A673 (cell line): Measurements from ENCODE around the gene RASGRP2. TPM values are rescaled to one million over a fixed set of nuclear protein-coding genes. Genes with fewer than 3 reads are reported as not detected.
A peak's percentile ranks its signal among the peaks of the same experiment; 100 is the strongest.

Experiments
- Bru-seq: library from RNA; stranded (reverse); fragments of 400-500 nt; gene quantifications from one replicate; lab custom pipeline; 2021; lab: Mats Ljungman, UMichigan
- BruChase-seq, 2 experiments: library from RNA; stranded (reverse); fragments of 400-500 nt; gene quantifications; one replicate each; lab custom pipeline; 2021; lab: Mats Ljungman, UMichigan
- BruUV-seq: library from RNA; stranded (reverse); fragments of 400-500 nt; replicated peaks from 2 replicates; lab custom pipeline; 2021; lab: Mats Ljungman, UMichigan
- CTCF ChIA-PET: fragments of 300-600 bp; sonication (Branson Sonifier 250); formaldehyde crosslinking; loops from one replicate; lab custom pipeline; 2022; ENCODE audit warnings: antibody characterized with exemption; lab: Charles Lee
- POLR2A ChIA-PET: fragments of 300-600 bp; sonication (Branson Sonifier 250); formaldehyde crosslinking; loops from one replicate; lab custom pipeline; 2022; ENCODE audit warnings: antibody characterized with exemption; ENCODE audit not compliant: low non-redundant PET; lab: Charles Lee
- DNase-seq: peaks from one replicate; pipeline ENCODE4 v3.0.0-alpha.2; 2015; ENCODE audit warnings: low spot score
- H3K27ac ChIP-seq: fragments of 200-600 bp; sonication (generic); 2 replicates; pipeline ENCODE4 v1.5.1; 2016; ENCODE audit warnings: mixed run types, low read depth, mild to moderate bottlenecking, mixed read lengths, antibody characterized with exemption, low read length; ENCODE audit not compliant: poor library complexity, severe bottlenecking
- H3K27me3 ChIP-seq: fragments of 200-600 bp; sonication (generic); replicated peaks from 2 replicates; pipeline ENCODE4 v1.6.1; 2017; ENCODE audit warnings: mixed run types, low read depth, mild to moderate bottlenecking, mixed read lengths, antibody characterized with exemption, low read length; ENCODE audit not compliant: insufficient read depth, poor library complexity
- H3K36me3 ChIP-seq: fragments of 200-600 bp; sonication (generic); 2 replicates; pipeline ENCODE4 v1.6.1; 2016; ENCODE audit warnings: mixed run types, mild to moderate bottlenecking, mixed read lengths, antibody characterized with exemption, low read length; ENCODE audit not compliant: insufficient read depth, poor library complexity, severe bottlenecking
- H3K4me1 ChIP-seq: fragments of 200-600 bp; sonication (generic); 2 replicates; pipeline ENCODE4 v1.6.1; 2017; ENCODE audit warnings: mixed run types, mild to moderate bottlenecking, mixed read lengths, antibody characterized with exemption, low read length; ENCODE audit not compliant: insufficient read depth, poor library complexity, severe bottlenecking
- H3K4me3 ChIP-seq: fragments of 200-600 bp; sonication (generic); 2 replicates; pipeline ENCODE4 v1.5.1; 2016; ENCODE audit warnings: low read depth, mixed run types, mild to moderate bottlenecking, mixed read lengths, low read length; ENCODE audit not compliant: poor library complexity, severe bottlenecking
- H3K9me3 ChIP-seq: fragments of 200-600 bp; sonication (generic); 2 replicates; pipeline ENCODE4 v1.6.1; 2016; ENCODE audit warnings: mixed run types, low read depth, mild to moderate bottlenecking, mixed read lengths, antibody characterized with exemption, low read length; ENCODE audit not compliant: poor library complexity, severe bottlenecking
- CTCF ChIP-seq: fragments of 300-800, 200-600 bp; sonication (generic); conservative IDR thresholded peaks from 2 replicates; pipeline ENCODE4 v1.5.1; 2017; ENCODE audit warnings: low read depth, mild to moderate bottlenecking, antibody characterized with exemption, low read length, moderate library complexity, mixed read lengths
- EZH2 ChIP-seq: fragments of 200-600 bp; sonication (generic); IDR thresholded peaks from 2 replicates; pipeline ENCODE4 v1.6.1; 2017; ENCODE audit warnings: borderline replicate concordance, low read depth, mild to moderate bottlenecking, mixed read lengths, antibody characterized with exemption, low read length; ENCODE audit not compliant: poor library complexity, severe bottlenecking
- intact Hi-C: fragments of 100-400 bp; cut with micrococcal nuclease; formaldehyde crosslinking; loops from one replicate; pipeline ENCODE4 v1.10.0; 2022; ENCODE audit not compliant: unreplicated experiment
- long read RNA-seq: library from polyadenylated mRNA; stranded (forward); transcript quantifications from one replicate; pipeline ENCODE4 v2.0.0, GENCODE V29; 2022
- total RNA-seq: library from RNA; stranded (reverse); gene quantifications from 2 replicates; pipeline ENCODE4 v1.2.3, GENCODE V29; 2021

RASGRP2 gene
- total RNA-seq (2.0 and 3.5 TPM in 2 replicates), Bru-seq, nascent RNA (percentile 18 among the genes with signal in this experiment), BruChase-seq, experiment 1, labeled RNA remaining after a 2-hour chase (percentile 22 among the genes with signal in this experiment), BruChase-seq, experiment 2, labeled RNA remaining after a 6-hour chase (percentile 21 among the genes with signal in this experiment)
- long read RNA-seq, partial matches to known transcripts, result 0 of 3 reads
- long read RNA-seq, other reads (novel, unspliced or antisense), result 2 of 3 reads

GRCh38 chr11:64743591-64744543 is at the start of gene RASGRP2:
TSS of gene RASGRP2 (minus strand) at chr11:64744142. CDS start at chr11:64742866, 1,276 bp downstream.
- DNase-seq, result no peak
- no peaks in the 10 kb centered on the region for H3K9me3 ChIP-seq
- intact Hi-C loops, result loop anchor here (2.0 kb wide), 1 partner anchor 55 kb away; no protein-coding TSS in a partner anchor
- TF ChIP-seq CTCF, result peak; percentile 70
- TF ChIP-seq EZH2, result no peak
- ChIA-PET CTCF (interaction anchor here (0.6 kb wide), 1 partner anchor 227 kb away, joined by 3 read pairs; no protein-coding TSS in a partner anchor), POLR2A (interaction anchor here (0.6 kb wide), 1 partner anchor 29 kb away, joined by 5 read pairs; no protein-coding TSS in a partner anchor)
- no TSS peak for BruUV-seq
- H3K27me3 ChIP-seq, result peaks cover 27% of the 10 kb centered on the region
- H3K36me3 ChIP-seq, result no peaks in the 10 kb centered on the region
- H3K27ac ChIP-seq, result no peak within 1 kb of the TSS
- H3K4me3 ChIP-seq, result peak within 1 kb of the TSS; percentile 58
- peaks cover 27% of the 10 kb centered on the region for H3K4me1 ChIP-seq

GRCh38 chr11:64792482-64792881 is 48.5 kb upstream of the RASGRP2 start:
- Histone ChIP-seq H3K36me3 (peaks cover 11% of the 10 kb centered on the region), H3K4me3 (no peak overlapping the region), H3K27me3 (no peaks in the 10 kb centered on the region), H3K4me1 (no peaks in the 10 kb centered on the region), H3K27ac (no peak overlapping the region), H3K9me3 (no peaks in the 10 kb centered on the region)
- intact Hi-C loops, result no loop called here
- no TSS peak for BruUV-seq
- CTCF ChIA-PET, result no interaction called here
- POLR2A ChIA-PET, result no interaction called here
- no peak for TF ChIP-seq EZH2
- TF ChIP-seq CTCF, result no peak
- DNase-seq, result no peak

GRCh38 chr11:64791781-64792291 is 47.9 kb upstream of the RASGRP2 start:
- TF ChIP-seq EZH2 (no peak), CTCF (no peak)
- no peak overlapping the region for H3K27ac ChIP-seq
- H3K9me3 ChIP-seq, result no peaks in the 10 kb centered on the region
- H3K36me3 ChIP-seq, result peaks cover 11% of the 10 kb centered on the region
- CTCF ChIA-PET, result no interaction called here
- BruUV-seq, result no TSS peak
- no peaks in the 10 kb centered on the region for H3K4me1 ChIP-seq
- intact Hi-C loops, result no loop called here
- POLR2A ChIA-PET, result no interaction called here
- no peaks in the 10 kb centered on the region for H3K27me3 ChIP-seq
- no peak overlapping the region for H3K4me3 ChIP-seq
- no peak for DNase-seq
